K562 (cell line): ENCODE results near the gene FCRLA. TPM values are rescaled to one million over a fixed set of nuclear protein-coding genes. Genes with fewer than 3 reads are reported as not detected.
A peak's percentile ranks its signal among the peaks of the same experiment; 100 is the strongest.

Source experiments
- BRF1 ChIP-seq: IDR thresholded peaks from 3 replicates; pipeline ENCODE4 v1.6.1; 2011; ENCODE audit warnings: borderline replicate concordance, mild to moderate bottlenecking; ENCODE audit not compliant: insufficient read length; ENCODE audit errors: extremely low read depth
- GATAD2B ChIP-seq: fragments of 450-650 bp; IDR thresholded peaks from 2 replicates; pipeline ENCODE4 v1.6.1; 2017; ENCODE audit warnings: mild to moderate bottlenecking, borderline replicate concordance
- HOXB6 ChIP-seq: fragments of 250-450 bp; sonication (Bioruptor Pico); IDR thresholded peaks from 2 replicates; pipeline ENCODE4 v1.5.1; 2022; ENCODE audit warnings: mild to moderate bottlenecking, borderline replicate concordance
- REST ChIP-seq, 2 experiments: fragments of 450-650 bp; formaldehyde crosslinking in 1 of 2; IDR thresholded peaks; 2 replicates each; pipeline versions ENCODE4 v1.4.0 to v1.6.1; 2014 to 2020; ENCODE audit warnings: mild to moderate bottlenecking in 2 of 2, borderline replicate concordance in 1 of 2, low read depth in 1 of 2
- ZNF124 ChIP-seq: sonication (generic); formaldehyde crosslinking; IDR thresholded peaks from 2 replicates; pipeline ENCODE4 v1.8.1; 2022; ENCODE audit warnings: missing genetic modification reagents
- polyA plus RNA-seq, 8 experiments: library from polyadenylated mRNA; depleted of rRNA in 4 of 8; stranded (reverse) in 5 of 8; unstranded in 3 of 8; fragments of >200 nt; fragmentation: Nextera tagmentation in 2 of 8; fragmentation: Illumina TruSeq in 1 of 8; extraction: Ambion mirVana in 2 of 8; extraction: Trizol in 1 of 8; gene quantifications; 2 replicates each; pipeline versions ENCODE4 v1.2.1 to v1.2.3, GENCODE V29; 2011 to 2014; ENCODE audit warnings: inconsistent platforms in 1 of 8, missing spikeins in 1 of 8
- total RNA-seq, 7 experiments: library from RNA; depleted of rRNA in 6 of 7; stranded (reverse); fragments of >200 nt in 6 of 7; fragmentation: Illumina TruSeq in 2 of 7; extraction: Trizol in 2 of 7; gene quantifications; 2 replicates each; pipeline versions ENCODE4 v1.2.1 to v1.2.3, GENCODE V29; 2011 to 2021; ENCODE audit warnings: low replicate concordance in 1 of 7
- TF ChIP-seq, protein P1 (sequence below): sonication (generic); formaldehyde crosslinking; IDR thresholded peaks from 2 replicates; pipeline ENCODE4 v1.8.1; 2023; ENCODE audit warnings: mild to moderate bottlenecking, missing genetic modification reagents
- TF ChIP-seq, protein P2 (sequence below): fragments of 450-650 bp; IDR thresholded peaks from one replicate; pipeline ENCODE4 v1.6.1; 2018; ENCODE audit warnings: mild to moderate bottlenecking, moderate library complexity; ENCODE audit not compliant: partially characterized antibody

The FCRLA gene
- total and polyA plus RNA-seq, 9 of the 15 experiments (the other 6 are each of a cell fraction or from before 2014, with no cell fraction given), result 0.09 to 0.84 (median 0.44) TPM

DNA sequence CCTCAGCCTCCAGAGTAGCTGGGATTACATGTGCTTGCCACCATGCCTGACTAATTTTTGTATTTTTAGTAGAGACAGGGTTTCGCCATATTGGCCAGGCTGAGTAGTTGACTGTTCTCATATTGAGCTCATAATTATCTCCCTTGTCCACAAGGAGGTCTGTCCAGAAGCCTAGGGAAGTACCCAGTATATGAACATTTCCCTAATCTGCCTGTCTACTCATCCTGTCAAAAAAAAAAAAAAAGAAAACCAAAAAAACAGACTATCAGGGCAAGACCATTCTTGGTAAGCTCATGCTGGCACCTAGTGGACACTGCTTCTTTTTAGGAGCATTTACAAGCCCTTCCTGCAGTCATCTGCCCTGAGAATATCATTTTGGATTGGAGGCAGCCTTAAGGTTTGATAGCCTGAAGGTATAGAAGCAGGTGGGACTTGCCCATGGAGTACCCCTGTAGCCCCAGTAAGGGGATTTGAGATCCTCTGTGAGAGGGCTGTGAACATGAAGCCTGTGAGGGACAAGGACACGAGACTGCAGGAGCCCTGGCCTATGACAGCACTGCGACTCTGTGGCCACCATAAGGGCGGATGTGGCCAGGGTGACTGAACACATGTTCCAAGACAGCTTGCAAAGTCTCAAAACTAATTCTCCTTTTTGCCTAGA is 31.7 kb downstream of the FCRLA start (continued):
- TF ChIP-seq REST (IDR thresholded peaks at IDR 0.05; ENCODE audit: borderline replicate concordance), result peak; percentile 95
- TF ChIP-seq REST (CRISPR knock-in tag; IDR thresholded peaks at IDR 0.05; ENCODE audit: low read depth), result no peak
- TF ChIP-seq, protein P1, sequence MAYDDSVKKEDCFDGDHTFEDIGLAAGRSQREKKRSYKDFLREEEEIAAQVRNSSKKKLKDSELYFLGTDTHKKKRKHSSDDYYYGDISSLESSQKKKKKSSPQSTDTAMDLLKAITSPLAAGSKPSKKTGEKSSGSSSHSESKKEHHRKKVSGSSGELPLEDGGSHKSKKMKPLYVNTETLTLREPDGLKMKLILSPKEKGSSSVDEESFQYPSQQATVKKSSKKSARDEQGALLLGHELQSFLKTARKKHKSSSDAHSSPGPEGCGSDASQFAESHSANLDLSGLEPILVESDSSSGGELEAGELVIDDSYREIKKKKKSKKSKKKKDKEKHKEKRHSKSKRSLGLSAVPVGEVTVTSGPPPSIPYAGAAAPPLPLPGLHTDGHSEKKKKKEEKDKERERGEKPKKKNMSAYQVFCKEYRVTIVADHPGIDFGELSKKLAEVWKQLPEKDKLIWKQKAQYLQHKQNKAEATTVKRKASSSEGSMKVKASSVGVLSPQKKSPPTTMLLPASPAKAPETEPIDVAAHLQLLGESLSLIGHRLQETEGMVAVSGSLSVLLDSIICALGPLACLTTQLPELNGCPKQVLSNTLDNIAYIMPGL (CRISPR knock-in tag), result no peak
- TF ChIP-seq, protein P2, sequence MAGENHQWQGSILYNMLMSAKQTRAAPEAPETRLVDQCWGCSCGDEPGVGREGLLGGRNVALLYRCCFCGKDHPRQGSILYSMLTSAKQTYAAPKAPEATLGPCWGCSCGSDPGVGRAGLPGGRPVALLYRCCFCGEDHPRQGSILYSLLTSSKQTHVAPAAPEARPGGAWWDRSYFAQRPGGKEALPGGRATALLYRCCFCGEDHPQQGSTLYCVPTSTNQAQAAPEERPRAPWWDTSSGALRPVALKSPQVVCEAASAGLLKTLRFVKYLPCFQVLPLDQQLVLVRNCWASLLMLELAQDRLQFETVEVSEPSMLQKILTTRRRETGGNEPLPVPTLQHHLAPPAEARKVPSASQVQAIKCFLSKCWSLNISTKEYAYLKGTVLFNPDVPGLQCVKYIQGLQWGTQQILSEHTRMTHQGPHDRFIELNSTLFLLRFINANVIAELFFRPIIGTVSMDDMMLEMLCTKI, result no peak
- no peak for TF ChIP-seq HOXB6 (CRISPR knock-in tag)
- TF ChIP-seq BRF1, result no peak
- no peak for TF ChIP-seq GATAD2B
- no peak for TF ChIP-seq ZNF124 (CRISPR knock-in tag)
